NT2/D1 (cell line): ENCODE data around the gene IFITM5.
"Not testable (repeated sequence)": the region's sequence is repeated elsewhere in the genome, so short reads cannot be mapped to it uniquely, and the experiment has no call there.

Experiments
- DNase-seq: peaks from one replicate; pipeline ENCODE4 v3.0.0-alpha.2; 2011; ENCODE audit warnings: low read depth, low spot score
- H3K27me3 ChIP-seq: 2 replicates; pipeline ENCODE4 v1.6.0; 2011; ENCODE audit warnings: mild to moderate bottlenecking; ENCODE audit not compliant: insufficient read length, insufficient read depth
- H3K36me3 ChIP-seq: 2 replicates; pipeline ENCODE4 v1.6.1; 2011; ENCODE audit warnings: mild to moderate bottlenecking, low read length, mixed read lengths; ENCODE audit not compliant: insufficient read depth, insufficient read length
- H3K4me1 ChIP-seq: 2 replicates; pipeline ENCODE4 v1.5.1; 2011; ENCODE audit not compliant: insufficient read depth, insufficient read length
- H3K4me3 ChIP-seq: 2 replicates; pipeline ENCODE4 v1.5.1; 2011; ENCODE audit warnings: low read depth; ENCODE audit not compliant: insufficient read length
- H3K9ac ChIP-seq: 2 replicates; pipeline ENCODE4 v1.6.0; 2011; ENCODE audit warnings: low read depth; ENCODE audit not compliant: insufficient read length
- H3K9me3 ChIP-seq: 2 replicates; pipeline ENCODE4 v1.5.1; 2011; ENCODE audit warnings: mild to moderate bottlenecking, low read length; ENCODE audit not compliant: insufficient read depth
- SUZ12 ChIP-seq: IDR thresholded peaks from 2 replicates; pipeline ENCODE4 v1.6.1; 2011; ENCODE audit not compliant: insufficient read length, insufficient read depth; ENCODE audit errors: extremely low read depth
- YY1 ChIP-seq: IDR thresholded peaks from 2 replicates; pipeline ENCODE4 v1.6.1; 2011; ENCODE audit not compliant: insufficient read length, insufficient read depth
- ZNF274 ChIP-seq: IDR thresholded peaks from 2 replicates; pipeline ENCODE4 v1.6.1; 2011; ENCODE audit warnings: mild to moderate bottlenecking, low read depth, low read length

The IFITM5 gene

DNA sequence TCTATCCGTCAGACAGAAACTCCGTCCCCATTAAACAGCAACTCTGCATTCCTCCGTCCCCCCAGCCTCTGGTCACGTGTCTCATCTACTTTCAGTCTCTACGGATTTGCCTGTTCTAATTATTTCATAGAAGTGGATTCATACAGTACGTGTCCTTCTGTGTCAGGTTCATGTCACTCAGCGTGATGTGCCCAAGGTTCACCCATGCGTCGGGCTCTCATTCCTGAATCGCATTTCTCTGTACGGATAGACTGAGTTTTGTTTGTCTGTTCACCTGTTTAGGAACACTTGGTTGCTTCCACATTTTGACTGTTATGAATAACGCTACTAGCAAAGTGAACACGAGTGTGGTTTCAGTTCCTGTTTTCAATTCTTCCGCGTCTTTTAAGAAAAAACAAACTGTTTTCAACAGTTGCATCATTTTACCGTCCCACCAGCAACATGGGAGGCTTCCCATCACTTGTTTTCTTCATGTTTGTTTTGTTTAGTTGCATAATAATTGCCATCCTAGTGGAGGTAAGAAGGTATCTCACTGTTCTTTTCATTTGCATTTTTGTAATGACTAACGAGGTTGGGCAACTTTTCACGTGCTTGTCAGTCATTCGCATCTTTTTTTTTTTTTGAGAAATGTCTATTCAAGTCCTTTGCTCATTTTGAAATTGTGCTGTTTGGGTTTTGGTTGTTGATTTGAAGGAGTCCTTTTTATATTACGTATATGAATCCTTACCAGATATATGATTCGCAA, 30.0 kb downstream of the IFITM5 start:
- H3K9me3 ChIP-seq, result peaks cover 16% of the 10 kb centered on the region
- peaks cover 11% of the 10 kb centered on the region for H3K4me1 ChIP-seq
- H3K4me3 ChIP-seq, result no peak overlapping the region
- H3K36me3 ChIP-seq, result no peaks in the 10 kb centered on the region
- no peak for DNase-seq
- no peak for TF ChIP-seq SUZ12
- H3K9ac ChIP-seq, result no peak overlapping the region
- H3K27me3 ChIP-seq, result no peaks in the 10 kb centered on the region

DNA sequence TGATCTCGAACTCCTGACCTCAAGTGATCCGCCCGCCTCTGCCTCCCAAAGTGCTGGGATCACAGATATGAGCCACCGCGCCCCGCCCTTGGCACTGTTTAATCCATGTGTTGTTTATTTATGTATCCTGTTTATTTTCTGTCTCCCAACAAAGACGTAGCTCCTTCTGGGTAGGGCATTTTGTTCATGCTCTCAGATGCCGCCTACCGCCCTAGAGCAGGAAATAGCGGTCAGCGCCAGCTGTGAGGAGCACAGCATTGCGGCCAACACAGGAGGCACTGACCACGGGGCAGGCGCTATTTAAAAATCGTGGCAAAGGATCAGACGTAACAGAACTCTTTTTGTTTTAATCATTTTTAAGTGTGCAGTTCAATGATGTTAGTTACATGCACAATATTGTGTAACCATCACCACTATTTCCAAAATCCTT, 30.6 kb downstream of the IFITM5 start:
- H3K36me3 ChIP-seq, H3K27me3 ChIP-seq, DNase-seq, H3K4me3 ChIP-seq, H3K9ac ChIP-seq: not testable (repeated sequence)
- Histone ChIP-seq H3K4me1 (peaks cover 11% of the 10 kb centered on the region), H3K9me3 (peaks cover 16% of the 10 kb centered on the region)

DNA sequence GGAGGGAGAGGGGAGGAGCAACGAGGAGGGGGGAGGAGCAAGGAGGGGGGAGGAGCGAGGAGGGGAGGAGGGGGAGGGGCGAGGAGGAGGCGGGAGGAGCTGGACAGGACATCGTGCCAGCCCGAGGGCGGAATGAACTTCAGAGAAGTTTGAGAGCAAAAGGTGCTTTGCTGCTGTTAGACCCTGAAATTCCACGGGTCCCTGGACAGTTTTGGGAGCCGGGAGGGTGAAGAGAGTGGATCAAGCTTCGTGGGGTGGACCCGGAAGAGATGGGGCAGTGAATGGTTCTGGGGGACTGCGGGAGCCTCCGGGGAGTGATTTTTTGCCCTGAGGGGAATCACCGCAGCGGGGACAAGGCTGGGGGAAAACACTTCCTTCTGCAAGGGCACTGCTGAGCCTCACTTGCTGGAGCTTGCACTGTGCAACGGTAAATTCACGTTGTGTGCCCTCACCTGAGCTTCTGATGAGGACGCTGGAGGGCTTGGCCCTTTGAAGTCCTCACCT, 31.8 kb downstream of the IFITM5 start:
- H3K4me3 ChIP-seq, result no peak overlapping the region
- TF ChIP-seq SUZ12 (no peak), YY1 (no peak), ZNF274 (no peak)
- DNase-seq, result no peak
- H3K27me3 ChIP-seq, result no peaks in the 10 kb centered on the region
- H3K9me3 ChIP-seq, result peaks cover 16% of the 10 kb centered on the region
- peak overlapping the region; percentile 44 for H3K9ac ChIP-seq
- H3K36me3 ChIP-seq, result no peaks in the 10 kb centered on the region
- peaks cover 11% of the 10 kb centered on the region for H3K4me1 ChIP-seq

DNA sequence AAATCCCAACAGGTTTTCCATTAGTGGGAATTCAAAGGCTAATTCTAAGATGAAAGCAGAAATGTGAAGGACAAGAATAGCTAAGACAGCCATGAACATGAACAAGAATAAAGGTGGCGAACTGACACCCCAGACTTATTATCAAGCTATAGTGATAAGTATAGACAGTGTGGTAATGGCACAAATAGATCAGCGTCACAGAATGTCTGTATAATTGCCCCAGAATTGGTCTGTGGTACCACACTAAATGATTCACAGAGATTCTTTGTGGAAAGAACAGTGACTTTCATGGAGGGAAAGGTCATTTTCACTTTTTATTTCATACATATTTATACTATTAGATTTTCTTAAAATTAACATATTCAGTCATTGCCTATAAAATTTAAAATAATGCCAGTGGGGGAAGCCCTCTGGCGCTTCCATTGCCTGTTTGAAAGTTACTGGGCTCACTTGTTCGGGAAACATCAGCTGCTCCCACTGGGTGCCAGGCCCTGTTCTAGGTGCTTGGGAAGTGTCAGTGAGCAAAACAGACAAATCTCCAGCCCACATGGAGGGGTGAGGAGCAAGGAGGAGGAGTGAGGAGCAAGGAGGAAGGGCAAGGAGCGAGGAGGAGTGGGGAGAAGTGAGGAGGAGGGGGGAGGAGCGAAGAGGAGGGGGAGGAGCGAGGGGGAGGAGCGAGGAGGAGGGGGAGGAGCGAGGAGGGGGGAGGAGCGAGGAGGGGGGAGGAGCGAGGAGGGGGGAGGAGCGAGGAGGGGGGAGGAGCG, 32.5 kb downstream of the IFITM5 start:
- H3K27me3 ChIP-seq, result no peaks in the 10 kb centered on the region
- H3K4me3 ChIP-seq, result no peak overlapping the region
- H3K9ac ChIP-seq, result no peak overlapping the region
- TF ChIP-seq YY1 (no peak), ZNF274 (no peak), SUZ12 (no peak)
- DNase-seq, result no peak
- H3K4me1 ChIP-seq, result peaks cover 11% of the 10 kb centered on the region
- H3K9me3 ChIP-seq, result peaks cover 16% of the 10 kb centered on the region
- H3K36me3 ChIP-seq, result no peaks in the 10 kb centered on the region

DNA sequence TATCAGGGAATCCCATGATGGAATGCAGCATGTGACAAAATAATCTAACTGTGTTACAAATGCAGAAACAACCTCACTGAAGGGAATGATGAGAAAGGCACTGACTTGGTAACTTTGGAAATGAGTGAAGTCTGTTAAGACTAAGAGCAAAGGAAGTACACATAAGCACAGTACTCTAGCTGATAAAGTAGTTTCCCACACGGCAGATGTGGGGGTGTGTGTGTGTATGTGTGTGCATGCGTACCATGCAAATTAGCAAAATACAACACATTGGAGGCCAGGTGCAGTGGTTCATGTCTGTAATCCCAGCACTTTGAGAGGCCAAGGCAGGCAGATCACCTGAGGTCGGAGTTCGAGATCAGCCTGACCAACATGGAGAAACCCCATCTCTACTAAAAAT, 37.7 kb downstream of the IFITM5 start:
- Histone ChIP-seq H3K4me1 (no peaks in the 10 kb centered on the region), H3K27me3 (no peaks in the 10 kb centered on the region), H3K4me3 (no peak overlapping the region), H3K9me3 (peaks cover 11% of the 10 kb centered on the region), H3K9ac (no peak overlapping the region), H3K36me3 (no peaks in the 10 kb centered on the region)
- no peak for DNase-seq
- TF ChIP-seq YY1 (no peak), ZNF274 (no peak), SUZ12 (no peak)

DNA sequence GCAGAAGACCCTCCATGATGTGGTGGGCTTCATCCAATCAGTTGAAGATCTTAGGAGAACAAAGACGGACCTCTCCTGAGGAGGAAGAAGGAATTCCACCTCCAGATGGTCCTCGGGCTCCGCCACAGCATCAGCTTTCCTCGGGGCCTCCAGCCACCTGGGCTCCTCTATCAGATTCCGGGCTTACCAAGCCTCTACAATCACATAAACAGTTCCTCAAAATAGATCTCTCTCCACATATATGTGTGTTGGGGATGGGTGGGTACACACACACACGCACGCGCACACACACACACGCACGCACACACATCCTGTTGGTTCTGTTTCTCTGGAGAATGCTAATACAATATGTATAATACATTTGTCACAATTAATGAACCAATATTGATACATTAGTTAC, 39.9 kb downstream of the IFITM5 start:
- DNase-seq, result no peak
- Histone ChIP-seq H3K27me3 (no peaks in the 10 kb centered on the region), H3K36me3 (no peaks in the 10 kb centered on the region)

DNA sequence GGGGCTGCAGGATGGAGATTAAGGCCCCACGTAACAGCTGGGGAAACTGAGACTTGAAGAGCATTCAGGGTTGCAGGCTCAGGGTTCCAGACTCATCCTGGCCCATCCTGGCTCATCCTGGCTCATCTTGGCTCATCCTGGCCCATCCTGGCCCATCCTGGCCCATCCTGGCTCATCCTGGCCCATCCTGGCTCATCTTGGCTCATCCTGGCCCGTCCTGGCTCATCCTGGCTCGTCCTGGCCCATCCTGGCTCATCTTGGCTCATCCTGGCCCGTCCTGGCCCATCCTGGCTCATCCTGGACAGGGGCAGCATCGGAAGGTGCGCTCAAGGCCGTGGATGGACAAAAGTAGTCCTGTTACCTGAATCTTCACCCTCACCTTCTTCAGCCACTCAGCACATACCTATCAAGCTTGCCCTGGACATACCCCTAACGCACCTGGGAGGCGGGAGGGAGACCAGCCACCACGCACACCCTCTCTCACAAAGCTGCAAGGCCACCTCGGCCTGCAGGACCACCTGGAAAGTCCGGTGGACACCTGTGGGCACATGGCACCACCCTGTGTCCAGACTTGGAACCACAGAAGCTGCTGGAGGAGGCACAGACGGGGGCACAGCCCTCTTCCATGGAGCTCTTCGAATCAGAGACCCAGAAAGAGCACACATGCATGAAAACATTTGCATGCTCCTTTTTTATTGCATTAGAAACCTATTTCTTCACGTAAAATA, 41.4 kb downstream of the IFITM5 start:
- Histone ChIP-seq H3K4me1 (no peaks in the 10 kb centered on the region), H3K9me3 (no peaks in the 10 kb centered on the region), H3K9ac (no peak overlapping the region), H3K36me3 (peaks cover 11% of the 10 kb centered on the region), H3K27me3 (no peaks in the 10 kb centered on the region), H3K4me3 (no peak overlapping the region)
- no peak for DNase-seq
- TF ChIP-seq YY1, result no peak
- no peak for TF ChIP-seq SUZ12
- TF ChIP-seq ZNF274, result no peak

More for the DNA sequence above, 39.9 kb downstream of the IFITM5 start:
- Histone ChIP-seq H3K9ac (no peak overlapping the region), H3K4me3 (no peak overlapping the region), H3K4me1 (no peaks in the 10 kb centered on the region), H3K9me3 (no peaks in the 10 kb centered on the region)
- TF ChIP-seq SUZ12 (no peak), YY1 (no peak)
